DND-41 (cell line): ENCODE results near the gene KRTAP4-5.
"Not testable (repeated sequence)": the region's sequence is repeated elsewhere in the genome, so short reads cannot be mapped to it uniquely, and the experiment has no call there.

Source experiments
- CTCF ChIP-seq: IDR thresholded peaks from 2 replicates; pipeline ENCODE4 v1.5.1; 2012; ENCODE audit warnings: borderline replicate concordance, low read length, moderate library complexity, mild to moderate bottlenecking; ENCODE audit not compliant: poor library complexity, severe bottlenecking; ENCODE audit errors: extremely low read depth
- EZH2 ChIP-seq: IDR thresholded peaks from 3 replicates; pipeline ENCODE4 v1.6.1; 2012; ENCODE audit warnings: borderline replicate concordance, low read depth, mild to moderate bottlenecking, moderate library complexity, low read length, inconsistent platforms; ENCODE audit not compliant: severe bottlenecking

DNA sequence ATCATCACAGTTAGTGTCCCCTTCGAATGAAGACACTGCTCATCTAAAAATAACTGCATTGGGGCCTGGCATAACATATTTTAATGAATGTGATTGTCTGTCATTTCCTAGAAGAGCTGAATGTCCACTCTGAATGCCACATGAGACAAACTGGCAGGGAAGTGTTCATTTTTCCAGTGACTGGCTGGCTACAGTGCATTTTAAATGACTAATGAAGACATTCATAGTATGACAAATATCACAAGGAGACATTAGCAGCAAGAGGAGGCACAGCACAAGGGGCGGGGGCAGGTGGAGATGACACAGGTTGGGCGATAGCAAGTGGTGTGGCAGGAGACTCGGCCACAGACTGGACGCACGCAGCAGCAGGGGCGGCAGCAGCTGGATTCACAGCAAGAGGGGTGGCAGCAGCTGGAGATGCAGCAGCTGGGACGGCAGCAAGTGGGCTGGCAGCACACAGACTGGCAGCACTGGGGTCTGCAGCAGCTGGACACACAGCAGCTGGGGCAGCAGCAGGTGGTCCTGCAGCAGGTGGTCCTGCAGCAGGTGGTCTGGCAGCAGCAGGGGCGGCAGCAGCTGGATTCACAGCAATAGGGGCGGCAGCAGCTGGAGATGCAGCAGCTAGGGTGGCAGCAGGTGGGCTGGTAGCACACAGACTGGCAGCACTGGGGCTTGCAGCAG, 514 bp downstream of the KRTAP4-5 start:
- not testable (repeated sequence) for TF ChIP-seq CTCF, EZH2
